DMS79 treated with DMSO at 0.1 percent for 48 hours (cell line): ENCODE data around the gene PTGFRN.
"Not testable (repeated sequence)": the region's sequence is repeated elsewhere in the genome, so short reads cannot be mapped to it uniquely, and the experiment has no call there.

Source experiments
- DNase-seq: peaks from one replicate; lab custom pipeline; 2025; lab: John Stamatoyannopoulos, UW

The PTGFRN gene

DNA sequence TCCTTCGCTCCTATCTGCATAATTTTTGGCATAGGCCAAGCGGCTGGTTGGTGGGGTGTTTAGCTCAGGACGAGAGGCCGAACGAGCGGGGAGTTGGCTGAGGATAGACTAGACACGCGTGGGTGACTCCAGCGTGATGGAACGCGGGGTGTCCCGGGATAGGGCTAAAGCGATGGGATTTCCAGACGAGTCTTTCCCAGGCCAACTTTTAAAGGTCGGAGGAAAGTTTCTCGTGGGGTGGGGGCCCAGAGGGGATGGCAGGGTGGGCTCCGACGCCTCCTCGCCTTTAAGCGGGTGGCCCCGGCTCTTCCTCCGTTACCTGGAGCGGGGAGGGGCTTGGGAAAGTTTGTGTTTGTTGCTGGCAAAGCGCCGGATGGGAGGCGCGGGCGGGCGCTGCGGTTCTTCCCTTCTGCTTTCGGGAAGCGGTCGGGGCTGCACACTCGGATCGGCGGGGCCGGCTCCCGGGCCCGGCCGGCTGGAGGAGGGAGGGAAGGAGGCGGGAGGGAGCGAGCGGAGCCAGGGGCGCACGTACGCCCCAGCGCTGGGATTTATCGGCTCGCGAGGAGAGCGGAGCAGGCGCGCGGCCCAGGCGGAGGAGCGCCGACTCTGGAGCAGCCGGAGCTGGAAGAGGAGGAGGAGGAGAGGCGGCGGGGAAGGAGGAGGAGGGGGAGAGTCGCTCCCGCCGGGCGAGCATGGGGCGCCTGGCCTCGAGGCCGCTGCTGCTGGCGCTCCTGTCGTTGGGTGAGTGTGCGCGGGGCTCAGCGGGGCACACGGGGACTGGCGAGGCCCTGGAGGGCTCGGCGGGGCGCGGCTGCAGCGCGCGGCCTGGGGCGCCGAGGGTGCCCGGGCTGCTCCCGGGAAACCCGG lies at the start of gene PTGFRN:
PTGFRN (plus strand) TSS at position 405 of the 867 bp plus-strand sequence; CDS start at position 693, 288 bp downstream.
- peak; percentile 48 for DNase-seq

DNA sequence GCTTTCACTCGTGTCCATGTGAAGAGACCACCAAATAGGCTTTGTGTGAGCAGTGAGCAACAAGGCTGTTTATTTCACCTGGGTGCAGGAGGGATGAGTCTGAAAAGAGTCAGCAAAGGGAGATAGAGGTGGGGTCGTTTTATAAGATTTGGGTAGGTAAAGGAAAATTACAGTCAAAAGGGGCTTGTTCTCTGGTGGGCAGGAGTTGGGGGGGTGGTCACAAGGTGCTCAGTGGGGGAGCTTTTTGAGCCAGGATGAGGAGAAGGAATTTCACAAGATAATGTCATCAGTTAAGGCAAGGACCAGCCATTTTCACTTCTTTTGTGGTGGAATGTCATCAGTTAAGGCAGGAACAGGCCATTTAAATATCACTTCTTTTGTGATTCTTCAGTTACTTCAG lies 49.5 kb upstream of the PTGFRN start:
- DNase-seq = not testable (repeated sequence)

DNA sequence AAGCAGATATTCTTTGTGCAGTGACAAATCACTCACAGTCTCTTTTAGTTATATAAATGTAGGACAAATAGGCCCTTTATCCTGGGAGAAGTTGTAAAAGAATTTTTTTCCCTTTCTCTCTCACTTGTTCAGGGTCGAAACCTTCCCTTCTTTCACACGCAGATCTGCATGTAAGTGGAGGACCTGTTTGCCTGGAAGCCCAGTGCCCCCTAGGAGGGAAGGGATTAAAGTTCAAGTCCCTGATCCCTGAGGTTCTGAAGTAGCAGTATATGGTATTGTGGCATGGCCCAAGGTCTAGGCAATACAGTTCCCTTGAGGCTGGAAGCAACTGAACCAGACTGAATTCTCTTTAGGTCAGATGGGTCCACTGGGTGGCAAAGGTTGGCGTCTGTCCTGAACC lies 48.6 kb upstream of the PTGFRN start:
- DNase-seq = no peak

DNA sequence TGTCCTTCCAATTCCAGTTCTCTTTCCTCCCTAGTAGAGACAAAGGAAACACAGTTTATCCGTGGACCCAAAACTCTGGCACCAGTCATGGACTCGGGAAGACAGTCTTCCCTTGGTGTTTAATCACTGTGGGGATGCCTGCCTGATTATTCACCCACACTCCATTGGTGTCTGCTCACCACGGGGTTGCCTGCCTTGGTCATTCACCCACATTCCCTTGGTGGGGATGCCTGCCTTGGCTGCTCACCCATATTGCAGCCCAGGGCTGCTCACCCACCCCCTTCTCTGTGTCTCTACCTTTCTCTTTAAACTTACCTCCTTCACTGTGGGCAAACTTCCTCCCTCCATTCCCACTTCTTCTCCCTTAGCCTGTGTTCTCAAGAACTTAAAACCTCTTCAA lies 46.7 kb upstream of the PTGFRN start:
- not testable (repeated sequence) for DNase-seq

DNA sequence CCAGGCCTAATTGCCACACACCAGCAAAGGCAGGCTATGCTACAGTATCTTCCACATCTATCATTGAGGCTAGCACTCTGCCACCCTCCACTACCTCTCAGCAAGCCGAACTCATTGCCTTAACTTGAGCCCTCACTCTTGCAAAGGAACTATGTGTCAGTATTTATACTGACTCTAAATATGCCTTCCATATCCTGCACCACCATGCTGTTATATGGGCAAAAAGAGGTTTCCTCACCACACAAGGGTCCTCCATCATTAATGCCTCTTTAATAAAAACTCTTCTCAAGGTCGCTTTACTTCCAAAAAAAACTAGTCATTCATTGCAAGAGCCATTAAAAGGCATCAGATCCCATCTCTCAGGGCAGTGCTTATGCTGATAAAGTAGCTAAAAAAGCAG lies 43.2 kb upstream of the PTGFRN start:
- not testable (repeated sequence) for DNase-seq

DNA sequence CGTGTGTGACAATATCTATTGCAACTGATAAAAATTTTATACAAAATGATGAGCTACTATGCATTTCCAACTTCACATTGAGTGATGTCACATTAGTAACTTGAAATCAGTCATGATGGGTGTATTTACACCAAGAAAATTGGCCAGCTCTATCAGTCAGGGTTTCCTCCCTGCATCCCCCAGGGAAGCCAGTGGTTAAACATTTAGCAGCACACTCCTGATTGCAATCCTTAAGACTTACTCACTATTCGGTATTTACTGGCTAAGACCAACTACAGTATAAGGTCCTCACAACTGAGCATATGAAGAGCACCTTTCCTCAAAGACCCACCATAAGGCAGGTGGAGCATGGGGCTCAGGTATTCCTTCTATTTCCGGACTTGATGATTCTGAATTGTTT lies 41.3 kb upstream of the PTGFRN start:
- no peak for DNase-seq

DNA sequence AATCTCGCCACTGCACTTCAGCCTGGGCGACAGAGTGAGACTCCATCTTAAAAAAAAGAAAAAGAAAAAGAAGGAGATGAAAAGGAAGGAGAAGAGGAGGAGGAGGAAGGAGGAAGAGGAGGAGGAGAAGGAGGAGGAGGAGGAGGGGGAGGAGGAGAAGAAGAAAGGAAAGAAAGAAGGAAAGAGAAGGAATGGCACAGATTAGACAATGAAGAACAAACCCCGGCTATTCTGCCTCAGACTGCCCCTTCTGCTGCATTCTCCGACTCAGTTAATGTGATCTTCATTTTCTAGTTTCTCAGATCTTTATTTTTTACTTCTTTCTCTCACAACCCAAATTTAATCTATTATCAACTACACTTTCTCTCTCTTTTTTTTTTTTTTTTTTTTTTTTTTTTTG lies 40.1 kb upstream of the PTGFRN start:
- no peak for DNase-seq

DNA sequence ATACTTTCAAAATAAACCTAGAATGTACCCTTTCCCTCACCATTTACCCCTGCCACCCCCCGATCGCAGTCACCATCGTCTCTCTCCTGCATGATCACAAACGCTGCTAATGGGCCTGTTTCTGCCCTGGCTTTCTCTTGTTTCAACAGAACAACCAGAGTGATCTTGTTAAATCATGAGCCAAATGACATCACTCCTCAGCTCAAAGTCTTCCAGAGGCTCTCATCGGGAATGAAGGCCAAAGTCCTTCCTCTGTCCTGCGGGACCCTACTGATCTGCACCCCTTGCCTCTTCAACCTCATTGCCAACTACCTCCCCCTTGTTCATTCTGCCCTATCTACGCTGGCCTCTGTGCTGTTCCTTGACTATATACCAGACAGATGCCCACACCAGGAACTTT lies 39.4 kb upstream of the PTGFRN start:
- no peak for DNase-seq

DNA sequence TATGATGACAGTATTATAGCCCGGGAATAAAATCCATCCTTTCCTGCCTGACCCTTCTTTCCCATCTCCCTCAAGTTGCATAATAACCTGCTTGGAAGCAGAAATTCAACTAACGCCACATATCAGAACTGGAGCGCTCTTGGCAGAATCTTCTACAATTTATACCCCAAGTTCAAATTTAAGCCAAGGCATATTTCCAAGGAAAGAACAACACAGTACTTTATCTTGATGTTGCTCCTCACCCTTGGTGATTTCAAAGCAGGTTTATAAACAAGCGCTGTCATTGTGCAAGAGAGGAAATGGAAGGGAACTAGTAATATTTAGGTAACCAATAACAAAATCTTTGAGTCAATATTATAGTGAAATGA lies 38.0 kb upstream of the PTGFRN start:
- no peak for DNase-seq

DNA sequence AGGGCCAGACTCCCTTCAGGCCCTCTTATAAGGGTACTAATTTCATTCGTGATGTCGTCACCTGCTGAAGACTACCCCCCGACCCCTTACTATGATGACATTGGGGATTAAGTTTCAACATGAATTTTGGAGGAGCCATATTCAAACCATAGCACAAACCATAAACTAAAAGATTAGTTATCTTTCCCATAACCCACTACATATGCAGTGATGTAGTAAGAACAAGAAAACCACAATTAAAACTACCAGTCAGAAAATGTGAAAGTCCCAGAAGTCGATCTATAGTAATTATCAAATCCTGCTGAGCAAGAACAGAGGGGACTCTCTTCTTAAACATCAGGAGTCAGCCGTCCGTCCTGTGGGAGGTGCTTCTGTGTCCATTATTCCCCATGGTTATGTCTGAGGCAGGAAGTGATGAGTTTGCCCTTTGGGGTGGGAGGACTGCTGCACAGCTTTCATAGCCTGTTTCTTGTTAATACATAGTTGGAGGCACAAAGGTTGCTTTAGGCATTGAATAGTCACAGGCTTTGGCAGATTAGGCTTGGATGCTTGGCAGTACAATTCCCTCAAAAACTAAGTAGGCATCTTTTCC lies 35.9 kb upstream of the PTGFRN start:
- DNase-seq = no peak

DNA sequence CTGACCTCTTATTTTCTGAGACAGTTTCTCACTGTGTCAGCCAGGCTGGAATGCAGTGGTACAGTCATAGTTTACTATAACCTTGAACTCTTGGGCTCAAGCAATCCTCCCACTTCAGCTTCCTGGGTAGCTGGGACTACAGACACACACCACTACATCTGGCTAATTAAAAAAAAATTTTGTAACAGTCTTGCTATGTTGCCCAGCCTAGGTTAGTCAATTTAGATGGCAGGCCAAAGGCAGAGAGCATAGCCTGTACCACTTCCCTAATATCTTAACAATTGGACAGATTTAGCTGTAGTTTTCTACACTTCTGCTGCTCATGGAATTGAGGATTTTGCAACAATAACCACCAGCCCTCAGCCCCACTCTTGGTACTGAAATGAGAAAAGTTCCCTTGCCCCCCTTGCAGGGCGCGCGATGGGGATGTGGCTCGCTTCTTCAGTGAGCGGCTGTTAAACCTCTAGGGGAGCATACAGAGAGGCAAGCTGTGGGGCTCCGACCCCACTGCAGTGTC lies 34.9 kb upstream of the PTGFRN start:
- no peak for DNase-seq

DNA sequence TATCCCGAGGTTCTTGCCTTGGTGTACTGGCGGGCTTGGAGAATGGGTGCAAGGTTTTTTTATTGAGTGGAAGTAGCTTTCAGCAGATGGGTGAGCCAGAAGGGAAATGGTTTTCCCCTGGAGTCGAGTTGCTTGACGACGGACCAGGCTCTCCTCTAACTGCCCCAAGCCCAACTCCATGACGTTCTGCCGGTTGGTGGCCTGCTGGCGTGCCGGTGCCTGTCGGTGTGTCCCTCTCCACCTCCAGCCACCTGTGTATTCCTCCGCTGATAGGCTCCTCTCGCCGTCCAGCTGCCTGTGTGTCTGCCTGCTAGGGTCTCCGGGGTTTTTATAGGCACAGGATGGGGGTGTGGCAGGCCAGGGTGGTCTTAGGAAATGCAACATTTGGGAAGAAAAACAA lies 34.3 kb upstream of the PTGFRN start:
- no peak for DNase-seq

DNA sequence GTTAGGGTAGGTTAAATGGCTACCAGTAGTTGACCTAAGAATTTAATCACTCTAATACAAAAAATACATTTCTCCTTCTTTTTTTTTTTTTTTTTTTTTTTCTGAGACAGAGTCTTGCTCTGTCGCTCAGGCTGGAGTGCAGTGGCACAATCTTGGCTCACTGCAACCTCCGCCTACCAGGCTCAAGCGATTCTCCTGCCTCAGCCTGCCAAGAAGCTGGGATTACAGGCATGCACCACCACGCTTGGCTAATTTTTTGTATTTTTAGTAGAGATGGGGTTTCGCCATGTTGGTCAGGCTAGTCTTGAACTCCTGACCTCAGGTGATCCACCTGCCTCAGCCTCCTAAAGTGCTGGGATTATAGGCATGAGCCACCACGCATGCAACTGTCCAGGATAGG lies 33.8 kb upstream of the PTGFRN start:
- not testable (repeated sequence) for DNase-seq

DNA sequence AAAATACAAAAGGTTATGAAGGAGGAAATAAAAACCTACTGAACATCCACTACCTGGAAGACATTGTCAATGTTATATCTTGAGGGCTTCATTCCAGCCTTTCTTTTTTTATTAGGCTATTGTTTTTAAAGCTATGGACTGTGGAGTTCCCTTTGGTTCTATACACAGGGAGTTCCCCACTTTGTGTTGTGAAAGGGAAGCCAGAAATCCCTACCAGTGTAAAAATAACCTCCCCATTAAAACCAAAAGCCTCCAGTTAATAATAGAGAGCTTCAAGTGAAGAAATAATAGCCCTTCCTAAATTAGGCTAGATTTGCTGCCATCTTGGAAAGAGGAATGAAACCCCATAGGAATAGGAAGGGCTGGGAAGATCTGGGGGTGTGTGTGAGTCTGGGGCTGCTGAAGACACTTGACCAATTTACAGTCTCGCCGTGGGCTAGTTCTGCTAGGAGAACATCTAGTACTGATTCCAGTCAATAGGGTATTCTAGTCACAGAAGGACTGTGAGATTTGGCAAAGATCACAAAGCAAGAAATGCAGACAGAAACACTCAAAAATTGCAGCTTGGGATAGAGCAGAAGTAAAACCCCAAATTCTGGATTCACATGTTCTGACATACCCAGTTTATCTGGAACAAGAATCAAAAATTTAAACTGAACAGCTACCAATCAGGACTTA lies 32.4 kb upstream of the PTGFRN start:
- DNase-seq = no peak

DNA sequence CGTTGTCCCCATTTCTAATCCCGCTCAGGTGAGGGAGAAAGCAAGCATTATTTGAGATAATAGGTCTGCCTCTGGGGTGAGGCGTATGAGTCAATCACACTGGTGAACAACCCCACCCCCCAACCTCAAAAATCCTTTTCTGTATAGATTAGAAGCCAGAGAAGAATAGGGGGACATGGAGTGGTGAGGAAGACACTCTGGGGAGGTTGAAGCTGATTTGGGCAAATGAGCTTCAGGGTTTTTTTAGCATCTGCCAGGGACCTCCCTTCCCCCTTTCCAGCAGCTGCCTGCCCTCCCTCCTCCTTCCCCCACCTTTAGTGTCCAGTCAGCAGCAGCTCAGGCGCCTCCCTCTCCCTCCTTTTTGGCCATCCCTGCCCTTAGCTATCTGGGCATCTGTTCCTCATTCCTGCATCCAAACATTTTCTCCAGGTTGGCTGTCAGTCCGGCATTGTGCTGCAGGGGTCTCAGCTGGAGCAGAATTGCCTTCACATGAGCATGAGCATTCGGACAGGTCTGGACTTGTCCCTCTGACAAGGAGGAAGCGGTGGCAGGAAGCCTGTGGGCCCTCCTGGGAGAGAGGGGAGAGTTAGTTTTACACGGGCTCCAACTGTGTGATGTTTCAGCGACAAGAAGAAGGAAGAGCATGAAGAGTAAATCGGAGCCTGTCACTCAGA lies 30.8 kb upstream of the PTGFRN start:
- peak; percentile 75 for DNase-seq

DNA sequence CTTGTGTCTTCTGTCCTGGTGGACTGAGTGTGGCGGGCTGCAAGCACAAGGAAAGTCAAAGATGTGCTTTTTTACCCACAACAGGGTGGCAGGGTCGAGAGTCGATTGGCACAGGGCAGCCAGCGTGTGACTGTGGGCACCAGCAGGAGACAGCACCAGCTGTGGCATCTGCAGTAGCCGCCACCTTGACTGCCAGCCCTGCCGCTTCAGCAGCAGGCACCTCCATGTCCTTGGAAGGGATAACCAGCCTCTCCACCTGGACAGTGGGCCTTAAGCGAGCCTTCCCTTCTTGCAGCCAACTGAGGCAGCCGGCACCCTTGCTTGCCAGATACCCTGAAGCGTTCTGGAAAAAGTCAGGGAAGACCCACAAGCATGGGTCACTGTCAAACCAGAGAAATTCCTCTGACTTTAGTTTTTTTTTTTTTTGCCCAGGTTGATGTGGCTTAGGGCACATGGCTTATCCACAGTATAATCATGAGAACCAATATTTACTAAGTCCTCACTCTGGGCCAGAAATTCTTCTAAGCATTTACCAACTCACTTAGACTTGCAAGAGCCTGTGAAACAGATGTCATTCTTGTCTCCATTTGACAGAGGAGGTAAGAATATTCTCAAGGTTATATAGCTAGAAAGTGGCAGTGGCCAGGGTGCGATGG lies 30.1 kb upstream of the PTGFRN start:
- DNase-seq = no peak

DNA sequence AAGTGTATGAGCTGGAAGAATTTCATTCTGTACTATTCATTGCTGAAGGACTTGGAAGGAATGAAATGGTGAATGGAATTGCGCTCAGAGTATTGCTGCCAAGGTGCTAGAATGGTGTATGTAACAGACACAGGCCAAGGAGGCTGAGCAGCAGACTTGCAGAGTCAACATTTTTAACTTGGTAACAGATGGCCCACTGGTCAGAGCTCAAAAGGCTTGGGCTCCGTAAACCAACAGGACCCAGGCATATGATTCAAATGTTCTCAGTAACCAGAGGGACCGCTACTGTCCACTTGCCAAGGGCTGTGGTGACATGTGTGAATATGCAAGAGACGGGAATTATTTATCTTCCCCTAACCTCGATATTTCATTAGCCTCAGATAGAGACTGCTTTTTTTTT lies 28.8 kb upstream of the PTGFRN start:
- no peak for DNase-seq

DNA sequence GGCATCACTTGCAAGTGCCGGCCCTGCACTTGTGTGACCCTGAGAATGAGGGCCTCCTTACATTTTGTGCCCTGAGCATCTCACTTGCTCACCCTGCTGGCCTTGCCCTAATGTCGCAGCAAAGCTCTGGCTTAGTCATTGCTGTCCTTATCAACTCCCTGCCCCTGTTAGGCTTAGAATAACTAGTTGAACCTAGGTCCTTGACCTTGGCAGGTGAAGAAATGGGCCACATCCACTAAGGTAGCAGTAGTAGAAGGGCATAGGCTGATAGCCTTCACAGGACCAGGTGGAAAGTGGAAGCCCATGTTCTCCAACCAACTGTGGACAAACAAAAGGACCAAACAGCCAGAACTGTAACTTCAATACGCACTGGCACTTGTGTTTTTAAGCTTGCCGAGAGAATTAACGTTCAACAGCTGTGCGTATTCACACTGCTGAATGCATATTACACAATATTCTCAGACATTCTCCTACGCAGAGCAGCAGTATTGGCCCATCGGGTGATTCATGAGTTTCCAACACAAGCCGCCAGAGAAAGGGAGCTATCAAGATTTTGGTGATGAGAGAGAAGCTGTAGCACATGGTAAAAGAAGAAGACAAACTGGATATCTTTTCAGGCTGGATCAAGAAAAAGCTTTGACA lies 27.7 kb upstream of the PTGFRN start:
- no peak for DNase-seq

DNA sequence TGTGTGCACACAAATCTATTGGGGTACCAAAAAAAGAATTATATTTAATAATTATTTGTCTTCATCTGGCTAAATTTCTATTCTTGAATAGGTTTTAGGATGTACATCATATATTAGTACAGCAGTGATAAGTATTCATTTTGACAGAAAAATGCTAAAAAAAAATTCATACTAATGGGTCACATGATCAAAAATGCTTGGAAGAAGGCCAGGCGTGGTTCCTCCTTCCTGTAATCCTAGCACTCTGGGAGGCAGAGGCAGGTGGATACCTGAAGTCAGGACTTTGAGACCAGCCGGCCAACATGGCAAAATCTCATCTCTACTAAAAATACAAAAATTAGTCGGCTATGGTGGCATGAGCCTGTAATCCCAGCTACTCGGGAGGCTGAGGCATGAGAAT lies 26.9 kb upstream of the PTGFRN start:
- no peak for DNase-seq

DNA sequence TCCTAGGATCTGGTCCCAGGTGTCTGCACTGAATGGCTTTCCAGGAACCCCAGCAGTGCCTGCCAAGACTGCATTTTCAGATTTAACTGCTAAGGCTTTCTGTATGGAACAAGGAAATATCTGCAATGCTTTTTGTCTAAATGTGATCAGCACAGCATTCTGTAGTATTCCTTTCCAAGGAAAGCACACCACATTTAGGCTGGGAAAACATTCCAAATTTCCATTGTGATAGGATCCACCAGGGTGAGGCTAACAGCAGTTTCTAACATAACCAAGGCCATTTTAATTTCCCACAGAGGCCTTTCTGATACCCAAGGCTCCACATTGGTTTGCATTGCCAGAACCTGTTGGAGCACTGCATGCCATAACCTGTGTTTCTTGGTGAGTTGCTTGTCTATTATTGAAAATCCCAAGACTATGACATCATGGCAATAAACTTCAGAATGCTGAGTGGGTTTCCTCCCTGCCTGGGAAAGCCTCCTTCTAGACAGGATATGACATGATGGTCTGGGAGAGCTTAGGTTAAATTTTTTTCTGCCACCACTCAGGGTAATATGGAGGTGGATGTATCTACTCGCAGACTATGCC lies 23.3 kb upstream of the PTGFRN start:
- no peak for DNase-seq

DNA sequence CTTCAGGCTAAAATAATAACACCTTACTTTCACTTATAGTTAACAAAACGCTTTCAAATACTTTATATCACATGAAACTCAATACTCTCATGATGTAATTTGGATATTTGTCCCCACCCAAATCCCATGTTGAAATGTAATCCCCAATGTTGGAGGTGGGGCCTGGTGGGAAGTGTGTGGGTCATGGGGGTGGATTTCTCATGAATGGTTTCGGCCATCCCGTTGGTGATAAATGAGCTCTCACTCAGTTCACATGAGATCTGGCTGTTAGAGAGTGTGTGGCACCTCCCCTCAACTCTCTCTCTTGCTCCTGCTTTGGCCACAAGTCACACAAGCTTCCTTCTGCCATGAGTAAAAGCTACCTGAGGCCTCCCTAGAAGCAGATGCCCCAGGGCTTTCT lies 22.5 kb upstream of the PTGFRN start:
- no peak for DNase-seq
